Measurements from ENCODE around the gene CXCL5. TPM values are rescaled to one million over a fixed set of nuclear protein-coding genes. Genes with fewer than 3 reads are reported as not detected.

Gene CXCL5
- total RNA-seq, 4 donors from 2014 or later, result not detected

GRCh38 chr4:74028504-74028903, 30.0 kb upstream of the CXCL5 start:
- no peak for DNase-seq
- Histone ChIP-seq H3K4me1 (no peaks in the 10 kb centered on the region), H3K27ac (no peak overlapping the region), H3K9me3 (no peaks in the 10 kb centered on the region), H3K27me3 (no peaks in the 10 kb centered on the region), H3K4me3 (no peak overlapping the region), H3K36me3 (no peaks in the 10 kb centered on the region)
- intact Hi-C loops (cut with DNase I; ENCODE audit: low total_unique reads), result no loop called here
- TF ChIP-seq CTCF (IDR thresholded peaks at IDR 0.05), result no peak
- no peak for TF ChIP-seq POLR2A (IDR thresholded peaks at IDR 0.05)

GRCh38 chr4:74023709-74024108, 25.2 kb upstream of the CXCL5 start:
- no peak for TF ChIP-seq POLR2A (IDR thresholded peaks at IDR 0.05)
- TF ChIP-seq CTCF (IDR thresholded peaks at IDR 0.05), result no peak
- Histone ChIP-seq H3K36me3 (no peaks in the 10 kb centered on the region), H3K27me3 (no peaks in the 10 kb centered on the region), H3K4me1 (no peaks in the 10 kb centered on the region), H3K4me3 (no peak overlapping the region), H3K27ac (no peak overlapping the region), H3K9me3 (no peaks in the 10 kb centered on the region)
- intact Hi-C loops (cut with DNase I; ENCODE audit: low total_unique reads), result no loop called here
- DNase-seq, result no peak

GRCh38 chr4:74021601-74022000, 23.1 kb upstream of the CXCL5 start:
- H3K36me3 ChIP-seq, result no peaks in the 10 kb centered on the region
- TF ChIP-seq CTCF (IDR thresholded peaks at IDR 0.05), result no peak
- TF ChIP-seq POLR2A (IDR thresholded peaks at IDR 0.05), result no peak
- H3K4me1 ChIP-seq, result no peaks in the 10 kb centered on the region
- H3K27ac ChIP-seq, result no peak overlapping the region
- no peaks in the 10 kb centered on the region for H3K27me3 ChIP-seq
- no peaks in the 10 kb centered on the region for H3K9me3 ChIP-seq
- no peak for DNase-seq
- intact Hi-C loops (cut with DNase I; ENCODE audit: low total_unique reads), result no loop called here
- no peak overlapping the region for H3K4me3 ChIP-seq

GRCh38 chr4:74018771-74019170, 20.3 kb upstream of the CXCL5 start:
- intact Hi-C loops (cut with DNase I; ENCODE audit: low total_unique reads), result no loop called here
- H3K27me3 ChIP-seq, result no peaks in the 10 kb centered on the region
- H3K4me3 ChIP-seq, result no peak overlapping the region
- no peak for DNase-seq
- TF ChIP-seq POLR2A (IDR thresholded peaks at IDR 0.05), result no peak
- no peak overlapping the region for H3K27ac ChIP-seq
- no peaks in the 10 kb centered on the region for H3K9me3 ChIP-seq
- H3K36me3 ChIP-seq, result no peaks in the 10 kb centered on the region
- H3K4me1 ChIP-seq, result no peaks in the 10 kb centered on the region

GRCh38 chr4:74018116-74018515, 19.6 kb upstream of the CXCL5 start:
- Histone ChIP-seq H3K4me1 (no peaks in the 10 kb centered on the region), H3K27me3 (no peaks in the 10 kb centered on the region), H3K27ac (no peak overlapping the region), H3K4me3 (no peak overlapping the region), H3K36me3 (no peaks in the 10 kb centered on the region), H3K9me3 (no peaks in the 10 kb centered on the region)
- intact Hi-C loops (cut with DNase I; ENCODE audit: low total_unique reads), result no loop called here
- no peak for DNase-seq
- TF ChIP-seq CTCF (IDR thresholded peaks at IDR 0.05) (no peak), POLR2A (IDR thresholded peaks at IDR 0.05) (no peak)

- Histone ChIP-seq H3K9me3 (no peaks in the 10 kb centered on the region), H3K4me3 (no peak overlapping the region), H3K27me3 (no peaks in the 10 kb centered on the region), H3K36me3 (no peaks in the 10 kb centered on the region), H3K4me1 (no peaks in the 10 kb centered on the region), H3K27ac (no peak overlapping the region)
- intact Hi-C loops (cut with DNase I; ENCODE audit: low total_unique reads), result no loop called here
- TF ChIP-seq POLR2A (IDR thresholded peaks at IDR 0.05), result no peak
- no peak for TF ChIP-seq CTCF (IDR thresholded peaks at IDR 0.05)
- DNase-seq, result no peak
Measured at GRCh38 chr4:74016068-74016467, 17.6 kb upstream of the CXCL5 start.

All from uterus (tissue), 4 donors.